IMR-90 (cell line): ENCODE data around the gene PRPH2. TPM values are rescaled to one million over a fixed set of nuclear protein-coding genes. Genes with fewer than 3 reads are reported as not detected.

Source experiments
- ATAC-seq: fragments of 200-7000 bp; cut with Tn5 transposase; 2 replicates; pipeline ENCODE4 v1.9.1; 2020; ENCODE audit warnings: low read depth, mild to moderate bottlenecking, moderate library complexity
- BruUV-seq: library from RNA; stranded (reverse); fragments of 400-500 nt; replicated peaks from 2 replicates; lab custom pipeline; 2021; lab: Mats Ljungman, UMichigan
- CTCF ChIA-PET: fragments of 300-600 bp; formaldehyde crosslinking; extraction: SDS; loops from one replicate; lab custom pipeline; 2021; ENCODE audit warnings: antibody characterized with exemption; lab: Yijun Ruan, JAX
- POLR2A ChIA-PET: fragments of 300-600 bp; sonication (Branson Sonifier 250); formaldehyde crosslinking; loops from one replicate; lab custom pipeline; 2022; ENCODE audit warnings: antibody characterized with exemption; ENCODE audit not compliant: unreplicated experiment; lab: Charles Lee
- DNase-seq: peaks from one replicate; pipeline ENCODE4 v3.0.0; 2013
- H2AFZ ChIP-seq: replicated peaks from 2 replicates; pipeline ENCODE3; 2013; ENCODE audit warnings: low read length, mild to moderate bottlenecking; ENCODE audit not compliant: poor library complexity
- H2AK5ac ChIP-seq: 2 replicates; pipeline ENCODE4 v1.6.1; 2013; ENCODE audit warnings: low read depth, low read length, inconsistent platforms
- H2AK9ac ChIP-seq: replicated peaks from 2 replicates; pipeline ENCODE3; 2013; ENCODE audit warnings: mild to moderate bottlenecking, low read depth, low read length, moderate library complexity; ENCODE audit not compliant: poor library complexity
- H2BK120ac ChIP-seq: 2 replicates; pipeline ENCODE4 v1.6.1; 2013; ENCODE audit warnings: low read depth, low read length, inconsistent platforms
- H2BK15ac ChIP-seq: 3 replicates; pipeline ENCODE4 v1.6.1; 2013; ENCODE audit warnings: low read depth, low read length, inconsistent platforms
- H2BK20ac ChIP-seq: 2 replicates; pipeline ENCODE4 v1.6.1; 2013; ENCODE audit warnings: low read depth, mild to moderate bottlenecking, inconsistent platforms, low read length, moderate library complexity
- H2BK5ac ChIP-seq: 2 replicates; pipeline ENCODE4 v1.6.1; 2013; ENCODE audit warnings: mild to moderate bottlenecking, low read depth, low read length, inconsistent platforms; ENCODE audit not compliant: poor library complexity, severe bottlenecking
- H3K14ac ChIP-seq: replicated peaks from 2 replicates; pipeline ENCODE4 v1.6.1; 2013; ENCODE audit warnings: low read depth, low read length, inconsistent platforms
- H3K18ac ChIP-seq: 2 replicates; pipeline ENCODE4 v1.6.1; 2013; ENCODE audit warnings: low read depth, low read length, control low read depth
- H3K23ac ChIP-seq: 2 replicates; pipeline ENCODE4 v1.6.1; 2013; ENCODE audit warnings: low read depth, low read length, inconsistent platforms
- H3K27ac ChIP-seq: 2 replicates; pipeline ENCODE4 v1.5.1; 2013; ENCODE audit warnings: mild to moderate bottlenecking, control low read depth, low read length; ENCODE audit not compliant: insufficient read depth
- H3K27me3 ChIP-seq: 2 replicates; pipeline ENCODE4 v1.6.1; 2013; ENCODE audit warnings: low read length; ENCODE audit not compliant: control insufficient read depth, insufficient read depth
- H3K36me3 ChIP-seq: 2 replicates; pipeline ENCODE4 v1.6.1; 2013; ENCODE audit warnings: low read length, mixed read lengths; ENCODE audit not compliant: control insufficient read depth, insufficient read depth
- H3K4ac ChIP-seq: 2 replicates; pipeline ENCODE4 v1.6.1; 2013; ENCODE audit warnings: low read depth, low read length, inconsistent platforms
- H3K4me1 ChIP-seq: 2 replicates; pipeline ENCODE4 v1.6.1; 2013; ENCODE audit warnings: low read length, mixed read lengths; ENCODE audit not compliant: control insufficient read depth, insufficient read depth
- H3K4me2 ChIP-seq: 2 replicates; pipeline ENCODE4 v1.6.1; 2013; ENCODE audit warnings: low read depth, mild to moderate bottlenecking, control low read depth, low read length, moderate library complexity
- H3K4me3 ChIP-seq: 2 replicates; pipeline ENCODE4 v1.5.1; 2013; ENCODE audit warnings: low read depth, mild to moderate bottlenecking, control low read depth, low read length, moderate library complexity; ENCODE audit not compliant: insufficient read depth
- H3K56ac ChIP-seq: 2 replicates; pipeline ENCODE4 v1.6.1; 2013; ENCODE audit warnings: low read length, inconsistent platforms; ENCODE audit not compliant: insufficient read depth; ENCODE audit errors: extremely low read depth
- H3K79me1 ChIP-seq, 2 experiments: 2 replicates each; pipeline ENCODE4 v1.6.1; 2013; ENCODE audit warnings: low read length in 2 of 2, inconsistent platforms in 1 of 2, low read depth in 1 of 2
- H3K9ac ChIP-seq: 2 replicates; pipeline ENCODE4 v1.6.1; 2013; ENCODE audit warnings: low read depth, low read length, control low read depth
- H3K9me1 ChIP-seq: 2 replicates; pipeline ENCODE4 v1.6.1; 2013; ENCODE audit warnings: low read length, inconsistent platforms; ENCODE audit not compliant: insufficient read depth
- H3K9me3 ChIP-seq: 2 replicates; pipeline ENCODE4 v1.6.1; 2013; ENCODE audit warnings: low read length; ENCODE audit not compliant: control insufficient read depth, insufficient read depth
- H4K20me1 ChIP-seq: 2 replicates; pipeline ENCODE4 v1.6.1; 2013; ENCODE audit warnings: low read length, inconsistent platforms; ENCODE audit not compliant: insufficient read depth
- H4K5ac ChIP-seq: 2 replicates; pipeline ENCODE4 v1.6.1; 2013; ENCODE audit warnings: mild to moderate bottlenecking, low read depth, low read length, control low read depth
- H4K8ac ChIP-seq, 2 experiments: 2 replicates each; pipeline ENCODE4 v1.6.1; 2013; ENCODE audit warnings: low read depth in 2 of 2, low read length in 2 of 2, control low read depth in 1 of 2, inconsistent platforms in 1 of 2
- H4K91ac ChIP-seq: 2 replicates; pipeline ENCODE4 v1.6.1; 2013; ENCODE audit warnings: low read depth, low read length, inconsistent platforms; ENCODE audit not compliant: insufficient read depth
- MAFK ChIP-seq: IDR thresholded peaks from 2 replicates; pipeline ENCODE4 v1.6.1; 2012; ENCODE audit warnings: low read depth, low read length, improper control_type of control experiment
- MAZ ChIP-seq: IDR thresholded peaks from 2 replicates; pipeline ENCODE4 v1.6.1; 2012; ENCODE audit warnings: low read depth, mild to moderate bottlenecking, low read length, improper control_type of control experiment, moderate library complexity, borderline replicate concordance
- WGBS, 2 experiments: methylation state at CpG; one replicate each; pipeline versions ENCODE4 v1.1.5 to v1.1.7; 2013; ENCODE audit warnings: missing lambda C conversion rate in 2 of 2; ENCODE audit not compliant: insufficient read length in 1 of 2; ENCODE audit errors: extremely low coverage in 2 of 2; 5-methylcytosine and 5-hydroxymethylcytosine counted together
- dilution Hi-C: fragments of 300-500 bp; cut with HindIII; formaldehyde crosslinking; loops from one replicate; pipeline ENCODE4 v1.14.3; 2018; ENCODE audit warnings: low sequenced_read_pairs; ENCODE audit not compliant: unreplicated experiment
- in situ Hi-C: fragments of 300-500 bp; cut with MboI; formaldehyde crosslinking; loops from 3 replicates; pipeline ENCODE4 v1.14.3; 2019; ENCODE audit warnings: low sequenced_read_pairs, inconsistent platforms, mixed read lengths
- intact Hi-C: fragments of 100-400 bp; cut with micrococcal nuclease; formaldehyde crosslinking; loops from 2 replicates; pipeline ENCODE4 v1.10.0; 2022
- polyA plus RNA-seq, 3 experiments: library from polyadenylated mRNA; depleted of rRNA; stranded (reverse); fragments of >200 nt; gene quantifications; 2 replicates each; pipeline ENCODE4 v1.2.3, GENCODE V29; 2012; ENCODE audit warnings: low replicate concordance in 1 of 3
- total RNA-seq: library from RNA; depleted of rRNA; stranded (reverse); fragments of >200 nt; gene quantifications from 2 replicates; pipeline ENCODE4 v1.2.3, GENCODE V29; 2012

The PRPH2 gene
- total and polyA plus RNA-seq, 2 of the 4 experiments (the other 2 are of a cell fraction): 1.0 to 1.1 TPM

DNA sequence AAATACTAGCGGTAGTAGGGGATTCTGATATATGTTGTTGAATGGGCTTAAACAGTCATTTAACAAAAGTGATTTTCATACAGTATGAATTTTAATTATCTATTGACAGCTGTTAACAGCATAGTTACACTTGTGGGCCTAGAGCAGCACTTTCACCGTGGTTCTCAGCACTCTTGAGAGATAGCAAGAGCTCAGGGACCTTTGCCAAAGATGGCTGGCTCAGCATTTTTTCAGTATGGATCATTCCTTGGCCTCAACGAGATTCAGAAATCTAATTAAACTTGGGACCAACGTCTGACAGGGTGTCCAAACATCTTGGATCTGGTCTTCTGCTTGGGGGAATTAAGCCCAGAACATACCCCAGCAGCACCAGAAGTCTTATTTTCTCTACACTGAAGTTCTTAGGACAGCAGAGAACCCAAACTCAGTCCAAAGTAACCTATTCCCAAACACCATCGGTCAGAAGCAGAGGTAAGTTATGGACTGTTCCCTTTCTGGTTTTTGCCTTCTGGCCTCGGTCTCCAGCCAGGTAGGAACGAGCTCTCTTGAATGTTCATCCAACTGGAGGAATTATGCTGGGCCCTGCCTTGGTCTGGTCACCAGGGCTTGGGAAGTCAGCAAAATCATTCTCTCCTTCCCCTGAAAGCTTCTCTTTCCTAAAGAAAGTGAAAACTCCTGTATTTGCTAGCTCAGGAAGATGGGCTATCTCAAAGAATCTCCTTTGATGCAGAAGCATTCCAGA lies 25.7 kb downstream of the PRPH2 start:
- CTCF ChIA-PET: interaction anchor here (1.8 kb wide), 1 partner anchor 29 kb away, joined by 6 read pairs; no protein-coding TSS in a partner anchor
- peaks cover 8% of the 10 kb centered on the region for H3K36me3 ChIP-seq
- no peak overlapping the region for H2AK5ac ChIP-seq
- no peak overlapping the region for H2BK15ac ChIP-seq
- no peak overlapping the region for H3K9ac ChIP-seq
- H3K27me3 ChIP-seq: no peaks in the 10 kb centered on the region
- no peak overlapping the region for H3K18ac ChIP-seq
- H3K79me1 ChIP-seq: peaks cover 0 to 15% of the 10 kb centered on the region in 2 experiments; a peak in 2 of 4 replicates
- TF ChIP-seq MAZ (no peak), MAFK (peak; percentile 95)
- H4K20me1 ChIP-seq: no peaks in the 10 kb centered on the region; the same call in 1 of the 2 replicates
- DNase-seq (peak; percentile 71), ATAC-seq (peak; percentile 66)
- POLR2A ChIA-PET: interaction anchor here (0.8 kb wide), 1 partner anchor 183 kb away, joined by 3 read pairs; no protein-coding TSS in a partner anchor
- no peak overlapping the region for H3K4me3 ChIP-seq
- H2BK20ac ChIP-seq: no peak overlapping the region; the same call in 1 of the 2 replicates
- no peak overlapping the region for H4K91ac ChIP-seq
- intact Hi-C loops: no loop called here
- in situ Hi-C loops: no loop called here
- no peak overlapping the region for H3K4ac ChIP-seq
- dilution Hi-C loops: no loop called here
- no peak overlapping the region for H4K5ac ChIP-seq
- no TSS peak for BruUV-seq
- WGBS, 2 experiments: 67% methylated on average over 1 of the region's 7 CpGs; no CpG with 5 or more reads in 1 of the 2 experiments
- H3K27ac ChIP-seq: peak overlapping the region; percentile 36; the same call in 1 of the 2 replicates
- H3K4me2 ChIP-seq: no peak overlapping the region
- no peak overlapping the region for H2AFZ ChIP-seq
- H2AK9ac ChIP-seq: no peak overlapping the region
- H3K4me1 ChIP-seq: peaks cover 9% of the 10 kb centered on the region
- no peak overlapping the region for H3K56ac ChIP-seq
- H3K23ac ChIP-seq: no peak overlapping the region
- H3K9me1 ChIP-seq: peaks cover 20% of the 10 kb centered on the region
- H3K9me3 ChIP-seq: no peaks in the 10 kb centered on the region
- H2BK5ac ChIP-seq: no peak overlapping the region
- H2BK120ac ChIP-seq: no peak overlapping the region
- H3K14ac ChIP-seq: peak overlapping the region; percentile 30; the same call in 1 of the 2 replicates
- 0 out of 4 replicates have a peak overlapping the region, but pooled peaks of 1 of the 2 experiments have one; percentile 4 for H4K8ac ChIP-seq
